ENCODE results near the gene PHB1. TPM values are rescaled to one million over a fixed set of nuclear protein-coding genes. Genes with fewer than 3 reads are reported as not detected.

The PHB1 gene
- total RNA-seq, 4 donors from 2014 or later, result 98.7 to 108 (median 102) TPM

GRCh38 chr17:49384951-49385350 lies 29.7 kb downstream of the PHB1 start:
- TF ChIP-seq CTCF (IDR thresholded peaks at IDR 0.05) (no peak), POLR2AphosphoS5 (IDR thresholded peaks at IDR 0.05) (no peak), POLR2A (IDR thresholded peaks at IDR 0.05) (no peak), EP300 (IDR thresholded peaks at IDR 0.05) (no peak)
- H3K36me3 ChIP-seq, result no peaks in the 10 kb centered on the region
- no peak for ATAC-seq
- H3K4me1 ChIP-seq, result peaks cover 0 to 24% (median under 1%) of the 10 kb centered on the region in 3 donors
- no peak overlapping the region for H3K27ac ChIP-seq
- no peak overlapping the region for H3K4me3 ChIP-seq
- H3K9me3 ChIP-seq, result no peaks in the 10 kb centered on the region
- no peaks in the 10 kb centered on the region for H3K27me3 ChIP-seq
- 74 to 94% methylated on average over 4 of the region's 4 CpGs for WGBS, 2 donors (ENCODE audit: low coverage in 1 of 2)

GRCh38 chr17:49383060-49383459 lies 31.6 kb downstream of the PHB1 start:
- WGBS, 2 donors (ENCODE audit: low coverage in 1 of 2), result 87 to 100% methylated on average over 3 to 8 of the region's 10 CpGs
- no peak overlapping the region for H3K4me3 ChIP-seq
- no peaks in the 10 kb centered on the region for H3K36me3 ChIP-seq
- no peak for ATAC-seq
- peaks cover 0 to 17% (median 0%) of the 10 kb centered on the region in 3 donors for H3K4me1 ChIP-seq
- no peak overlapping the region for H3K27ac ChIP-seq
- H3K9me3 ChIP-seq, result no peaks in the 10 kb centered on the region
- TF ChIP-seq EP300 (IDR thresholded peaks at IDR 0.05) (no peak), POLR2AphosphoS5 (IDR thresholded peaks at IDR 0.05) (no peak), POLR2A (IDR thresholded peaks at IDR 0.05) (no peak), CTCF (IDR thresholded peaks at IDR 0.05) (no peak)
- no peaks in the 10 kb centered on the region for H3K27me3 ChIP-seq

- H3K27ac ChIP-seq, result no peak overlapping the region
- no peaks in the 10 kb centered on the region for H3K27me3 ChIP-seq
- ATAC-seq, result no peak
- no peak for TF ChIP-seq POLR2A (IDR thresholded peaks at IDR 0.05)
- no peak for TF ChIP-seq EP300 (IDR thresholded peaks at IDR 0.05)
- no peak overlapping the region for H3K4me3 ChIP-seq
- no peaks in the 10 kb centered on the region for H3K36me3 ChIP-seq
- H3K4me1 ChIP-seq, result peaks cover 0 to 17% (median 0%) of the 10 kb centered on the region in 3 donors
- WGBS, 2 donors (ENCODE audit: low coverage in 1 of 2), result 60% methylated on average over 1 of the region's 7 CpGs; no CpG with 5 or more reads in 1 of the 2 donors
- no peaks in the 10 kb centered on the region for H3K9me3 ChIP-seq
These were observed 32.1 kb downstream of the PHB1 start for GRCh38 chr17:49382556-49382955.

- Histone ChIP-seq H3K4me3 (no peak overlapping the region), H3K27me3 (no peaks in the 10 kb centered on the region), H3K27ac (no peak overlapping the region), H3K4me1 (peaks cover 0 to 17% (median 0%) of the 10 kb centered on the region in 3 donors), H3K9me3 (no peaks in the 10 kb centered on the region), H3K36me3 (no peaks in the 10 kb centered on the region)
- no peak for ATAC-seq
- WGBS, 2 donors (ENCODE audit: low coverage in 1 of 2), result 53 to 60% methylated on average over 2 to 4 of the region's 5 CpGs
- TF ChIP-seq POLR2A (IDR thresholded peaks at IDR 0.05) (no peak), POLR2AphosphoS5 (IDR thresholded peaks at IDR 0.05) (no peak), EP300 (IDR thresholded peaks at IDR 0.05) (no peak), CTCF (IDR thresholded peaks at IDR 0.05) (no peak)
These were observed 32.9 kb downstream of the PHB1 start for GRCh38 chr17:49381793-49382192.

- ATAC-seq, result no peak
- Histone ChIP-seq H3K4me3 (no peak overlapping the region), H3K4me1 (peaks cover 0 to 15% (median 0%) of the 10 kb centered on the region in 3 donors), H3K27ac (no peak overlapping the region), H3K27me3 (no peaks in the 10 kb centered on the region), H3K9me3 (no peaks in the 10 kb centered on the region), H3K36me3 (no peaks in the 10 kb centered on the region)
- no peak for TF ChIP-seq CTCF (IDR thresholded peaks at IDR 0.05)
- no peak for TF ChIP-seq POLR2AphosphoS5 (IDR thresholded peaks at IDR 0.05)
- TF ChIP-seq POLR2A (IDR thresholded peaks at IDR 0.05), result no peak
- TF ChIP-seq EP300 (IDR thresholded peaks at IDR 0.05), result no peak
- WGBS, 2 donors (ENCODE audit: low coverage in 1 of 2), result 71 to 100% methylated on average over 1 of the region's 1 CpG
These were observed 33.6 kb downstream of the PHB1 start for GRCh38 chr17:49381033-49381432.

Measured in gastroesophageal sphincter (tissue), 4 donors.